Right lobe of liver (tissue), 4 donors: Measurements from ENCODE around the gene CLDN10.

Source experiments
- POLR2A ChIP-seq: fragments of 450-650 bp; IDR thresholded peaks from one replicate; pipeline ENCODE4 v1.6.1; 2017; ENCODE audit warnings: antibody characterized with exemption, mild to moderate bottlenecking
- TF ChIP-seq, protein P1 (sequence below), 4 donors: fragments of 200-600 bp in 3 of 4; fragments of 450-650 bp in 1 of 4; IDR thresholded peaks; one replicate each; pipeline versions ENCODE4 v1.5.1 to v1.8.0; 2016 to 2022; ENCODE audit warnings: antibody characterized with exemption in 4 of 4, mild to moderate bottlenecking in 2 of 4
- donor health status: DM: no; HTN: no; CAD: no.
- donor health status: DM: no; HTN: no; CAD: no.
- donor health status: DM: no; HTN: yes; CAD: no.

- TF ChIP-seq, protein P1, sequence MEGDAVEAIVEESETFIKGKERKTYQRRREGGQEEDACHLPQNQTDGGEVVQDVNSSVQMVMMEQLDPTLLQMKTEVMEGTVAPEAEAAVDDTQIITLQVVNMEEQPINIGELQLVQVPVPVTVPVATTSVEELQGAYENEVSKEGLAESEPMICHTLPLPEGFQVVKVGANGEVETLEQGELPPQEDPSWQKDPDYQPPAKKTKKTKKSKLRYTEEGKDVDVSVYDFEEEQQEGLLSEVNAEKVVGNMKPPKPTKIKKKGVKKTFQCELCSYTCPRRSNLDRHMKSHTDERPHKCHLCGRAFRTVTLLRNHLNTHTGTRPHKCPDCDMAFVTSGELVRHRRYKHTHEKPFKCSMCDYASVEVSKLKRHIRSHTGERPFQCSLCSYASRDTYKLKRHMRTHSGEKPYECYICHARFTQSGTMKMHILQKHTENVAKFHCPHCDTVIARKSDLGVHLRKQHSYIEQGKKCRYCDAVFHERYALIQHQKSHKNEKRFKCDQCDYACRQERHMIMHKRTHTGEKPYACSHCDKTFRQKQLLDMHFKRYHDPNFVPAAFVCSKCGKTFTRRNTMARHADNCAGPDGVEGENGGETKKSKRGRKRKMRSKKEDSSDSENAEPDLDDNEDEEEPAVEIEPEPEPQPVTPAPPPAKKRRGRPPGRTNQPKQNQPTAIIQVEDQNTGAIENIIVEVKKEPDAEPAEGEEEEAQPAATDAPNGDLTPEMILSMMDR (IDR thresholded peaks at IDR 0.05) = no peak
- no peak for TF ChIP-seq POLR2A
These were observed 76.0 kb downstream of the CLDN10 start for GRCh38 chr13:95628488-95628887.
